Measurements from ENCODE around the gene HOXD11. TPM values are rescaled to one million over a fixed set of nuclear protein-coding genes. Genes with fewer than 3 reads are reported as not detected.

HOXD11 gene
- total and polyA plus RNA-seq, 2 experiments from 2014 or later = not detected

DNA sequence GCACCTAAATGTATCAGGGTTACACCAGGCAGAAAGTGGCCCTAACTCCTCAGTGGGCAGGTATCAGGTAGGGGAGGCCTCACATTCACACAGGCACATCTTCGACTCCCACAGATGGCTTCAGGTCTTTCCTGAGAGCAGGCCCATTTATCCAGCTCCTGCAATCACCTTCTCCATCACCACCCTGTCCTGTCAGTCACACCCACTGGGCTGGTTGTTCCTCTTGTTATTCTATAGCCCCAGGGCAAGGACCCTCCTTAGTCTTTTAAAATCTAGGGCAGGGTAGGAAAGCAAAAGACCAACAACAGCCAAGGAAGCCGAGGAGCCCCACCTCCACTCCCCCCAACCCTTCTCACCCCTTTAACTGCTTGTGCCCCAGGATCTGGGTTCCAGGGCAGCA lies 35.2 kb downstream of the HOXD11 start:
- no peaks in the 10 kb centered on the region for H3K36me3 ChIP-seq (ENCODE audit: insufficient read depth)
- H3K36me3 Mint-ChIP-seq (ENCODE audit: low read depth) = no peaks in the 10 kb centered on the region
- H3K27me3 Mint-ChIP-seq (ENCODE audit: insufficient read depth, low read depth, poor library complexity) = peaks cover 100% of the 10 kb centered on the region
- DNase-seq (ENCODE audit: low spot score) = no peak
- no peaks in the 10 kb centered on the region for H3K9me2 ChIP-seq (ENCODE audit: insufficient read depth)
- H3K4me3 ChIP-seq = no peak overlapping the region
- ATAC-seq = no peak
- H3K4me3 Mint-ChIP-seq = no peak overlapping the region
- peaks cover 31% of the 10 kb centered on the region for H3F3A ChIP-seq (replicated peaks; ENCODE audit: low read depth)
- no peak overlapping the region for H3K27ac ChIP-seq (ENCODE audit: low read depth)
- peaks cover 44% of the 10 kb centered on the region for H4K20me1 ChIP-seq (replicated peaks; ENCODE audit: insufficient read depth)
- H3K4me1 ChIP-seq (ENCODE audit: insufficient read depth) = peaks cover 11% of the 10 kb centered on the region; the same call in 1 of the 2 replicates
- H3K27ac Mint-ChIP-seq = no peak overlapping the region
- peaks cover 3% of the 10 kb centered on the region; the same call in 1 of the 3 replicates for H3K9me3 Mint-ChIP-seq
- no peaks in the 10 kb centered on the region for H3K79me2 ChIP-seq (replicated peaks; ENCODE audit: insufficient read depth)
- no peak overlapping the region for H2AFZ ChIP-seq
- peaks cover 100% of the 10 kb centered on the region for H3K27me3 ChIP-seq (ENCODE audit: insufficient read depth)
- no peak overlapping the region for H3K4me2 ChIP-seq
- peaks cover 14% of the 10 kb centered on the region for H3K4me1 Mint-ChIP-seq
- no peak for TF ChIP-seq ZNF331 (CRISPR knock-in tag; IDR thresholded peaks at IDR 0.05; ENCODE audit: low read depth)
- no peak for TF ChIP-seq EZH2 (IDR thresholded peaks at IDR 0.05; ENCODE audit: low read depth, unreplicated experiment)
- TF ChIP-seq, protein P1, sequence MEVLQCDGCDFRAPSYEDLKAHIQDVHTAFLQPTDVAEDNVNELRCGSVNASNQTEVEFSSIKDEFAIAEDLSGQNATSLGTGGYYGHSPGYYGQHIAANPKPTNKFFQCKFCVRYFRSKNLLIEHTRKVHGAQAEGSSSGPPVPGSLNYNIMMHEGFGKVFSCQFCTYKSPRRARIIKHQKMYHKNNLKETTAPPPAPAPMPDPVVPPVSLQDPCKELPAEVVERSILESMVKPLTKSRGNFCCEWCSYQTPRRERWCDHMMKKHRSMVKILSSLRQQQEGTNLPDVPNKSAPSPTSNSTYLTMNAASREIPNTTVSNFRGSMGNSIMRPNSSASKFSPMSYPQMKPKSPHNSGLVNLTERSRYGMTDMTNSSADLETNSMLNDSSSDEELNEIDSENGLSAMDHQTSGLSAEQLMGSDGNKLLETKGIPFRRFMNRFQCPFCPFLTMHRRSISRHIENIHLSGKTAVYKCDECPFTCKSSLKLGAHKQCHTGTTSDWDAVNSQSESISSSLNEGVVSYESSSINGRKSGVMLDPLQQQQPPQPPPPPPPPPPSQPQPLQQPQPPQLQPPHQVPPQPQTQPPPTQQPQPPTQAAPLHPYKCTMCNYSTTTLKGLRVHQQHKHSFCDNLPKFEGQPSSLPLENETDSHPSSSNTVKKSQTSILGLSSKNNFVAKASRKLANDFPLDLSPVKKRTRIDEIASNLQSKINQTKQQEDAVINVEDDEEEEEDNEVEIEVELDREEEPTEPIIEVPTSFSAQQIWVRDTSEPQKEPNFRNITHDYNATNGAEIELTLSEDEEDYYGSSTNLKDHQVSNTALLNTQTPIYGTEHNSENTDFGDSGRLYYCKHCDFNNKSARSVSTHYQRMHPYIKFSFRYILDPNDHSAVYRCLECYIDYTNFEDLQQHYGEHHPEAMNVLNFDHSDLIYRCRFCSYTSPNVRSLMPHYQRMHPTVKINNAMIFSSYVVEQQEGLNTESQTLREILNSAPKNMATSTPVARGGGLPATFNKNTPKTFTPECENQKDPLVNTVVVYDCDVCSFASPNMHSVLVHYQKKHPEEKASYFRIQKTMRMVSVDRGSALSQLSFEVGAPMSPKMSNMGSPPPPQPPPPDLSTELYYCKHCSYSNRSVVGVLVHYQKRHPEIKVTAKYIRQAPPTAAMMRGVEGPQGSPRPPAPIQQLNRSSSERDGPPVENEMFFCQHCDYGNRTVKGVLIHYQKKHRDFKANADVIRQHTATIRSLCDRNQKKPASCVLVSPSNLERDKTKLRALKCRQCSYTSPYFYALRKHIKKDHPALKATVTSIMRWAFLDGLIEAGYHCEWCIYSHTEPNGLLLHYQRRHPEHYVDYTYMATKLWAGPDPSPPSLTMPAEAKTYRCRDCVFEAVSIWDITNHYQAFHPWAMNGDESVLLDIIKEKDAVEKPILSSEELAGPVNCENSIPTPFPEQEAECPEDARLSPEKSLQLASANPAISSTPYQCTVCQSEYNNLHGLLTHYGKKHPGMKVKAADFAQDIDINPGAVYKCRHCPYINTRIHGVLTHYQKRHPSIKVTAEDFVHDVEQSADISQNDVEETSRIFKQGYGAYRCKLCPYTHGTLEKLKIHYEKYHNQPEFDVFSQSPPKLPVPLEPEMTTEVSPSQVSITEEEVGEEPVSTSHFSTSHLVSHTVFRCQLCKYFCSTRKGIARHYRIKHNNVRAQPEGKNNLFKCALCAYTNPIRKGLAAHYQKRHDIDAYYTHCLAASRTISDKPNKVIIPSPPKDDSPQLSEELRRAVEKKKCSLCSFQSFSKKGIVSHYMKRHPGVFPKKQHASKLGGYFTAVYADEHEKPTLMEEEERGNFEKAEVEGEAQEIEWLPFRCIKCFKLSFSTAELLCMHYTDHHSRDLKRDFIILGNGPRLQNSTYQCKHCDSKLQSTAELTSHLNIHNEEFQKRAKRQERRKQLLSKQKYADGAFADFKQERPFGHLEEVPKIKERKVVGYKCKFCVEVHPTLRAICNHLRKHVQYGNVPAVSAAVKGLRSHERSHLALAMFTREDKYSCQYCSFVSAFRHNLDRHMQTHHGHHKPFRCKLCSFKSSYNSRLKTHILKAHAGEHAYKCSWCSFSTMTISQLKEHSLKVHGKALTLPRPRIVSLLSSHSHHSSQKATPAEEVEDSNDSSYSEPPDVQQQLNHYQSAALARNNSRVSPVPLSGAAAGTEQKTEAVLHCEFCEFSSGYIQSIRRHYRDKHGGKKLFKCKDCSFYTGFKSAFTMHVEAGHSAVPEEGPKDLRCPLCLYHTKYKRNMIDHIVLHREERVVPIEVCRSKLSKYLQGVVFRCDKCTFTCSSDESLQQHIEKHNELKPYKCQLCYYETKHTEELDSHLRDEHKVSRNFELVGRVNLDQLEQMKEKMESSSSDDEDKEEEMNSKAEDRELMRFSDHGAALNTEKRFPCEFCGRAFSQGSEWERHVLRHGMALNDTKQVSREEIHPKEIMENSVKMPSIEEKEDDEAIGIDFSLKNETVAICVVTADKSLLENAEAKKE (CRISPR knock-in tag; IDR thresholded peaks at IDR 0.05) = no peak
- no peak for TF ChIP-seq EZH2phosphoT487 (IDR thresholded peaks at IDR 0.05; ENCODE audit: unreplicated experiment)
- TF ChIP-seq, protein P2, sequence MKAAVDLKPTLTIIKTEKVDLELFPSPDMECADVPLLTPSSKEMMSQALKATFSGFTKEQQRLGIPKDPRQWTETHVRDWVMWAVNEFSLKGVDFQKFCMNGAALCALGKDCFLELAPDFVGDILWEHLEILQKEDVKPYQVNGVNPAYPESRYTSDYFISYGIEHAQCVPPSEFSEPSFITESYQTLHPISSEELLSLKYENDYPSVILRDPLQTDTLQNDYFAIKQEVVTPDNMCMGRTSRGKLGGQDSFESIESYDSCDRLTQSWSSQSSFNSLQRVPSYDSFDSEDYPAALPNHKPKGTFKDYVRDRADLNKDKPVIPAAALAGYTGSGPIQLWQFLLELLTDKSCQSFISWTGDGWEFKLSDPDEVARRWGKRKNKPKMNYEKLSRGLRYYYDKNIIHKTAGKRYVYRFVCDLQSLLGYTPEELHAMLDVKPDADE (IDR thresholded peaks at IDR 0.05) = no peak
- TF ChIP-seq, protein P3, sequence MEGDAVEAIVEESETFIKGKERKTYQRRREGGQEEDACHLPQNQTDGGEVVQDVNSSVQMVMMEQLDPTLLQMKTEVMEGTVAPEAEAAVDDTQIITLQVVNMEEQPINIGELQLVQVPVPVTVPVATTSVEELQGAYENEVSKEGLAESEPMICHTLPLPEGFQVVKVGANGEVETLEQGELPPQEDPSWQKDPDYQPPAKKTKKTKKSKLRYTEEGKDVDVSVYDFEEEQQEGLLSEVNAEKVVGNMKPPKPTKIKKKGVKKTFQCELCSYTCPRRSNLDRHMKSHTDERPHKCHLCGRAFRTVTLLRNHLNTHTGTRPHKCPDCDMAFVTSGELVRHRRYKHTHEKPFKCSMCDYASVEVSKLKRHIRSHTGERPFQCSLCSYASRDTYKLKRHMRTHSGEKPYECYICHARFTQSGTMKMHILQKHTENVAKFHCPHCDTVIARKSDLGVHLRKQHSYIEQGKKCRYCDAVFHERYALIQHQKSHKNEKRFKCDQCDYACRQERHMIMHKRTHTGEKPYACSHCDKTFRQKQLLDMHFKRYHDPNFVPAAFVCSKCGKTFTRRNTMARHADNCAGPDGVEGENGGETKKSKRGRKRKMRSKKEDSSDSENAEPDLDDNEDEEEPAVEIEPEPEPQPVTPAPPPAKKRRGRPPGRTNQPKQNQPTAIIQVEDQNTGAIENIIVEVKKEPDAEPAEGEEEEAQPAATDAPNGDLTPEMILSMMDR (conservative IDR thresholded peaks at IDR 0.05; ENCODE audit: low read depth in 2 of 2) = no peak
- TF ChIP-seq ZNF114 (CRISPR knock-in tag; IDR thresholded peaks at IDR 0.05) = no peak
- TF ChIP-seq POLR2AphosphoS5 (IDR thresholded peaks at IDR 0.05; ENCODE audit: low read depth) = no peak
- TF ChIP-seq NANOG (IDR thresholded peaks at IDR 0.05; ENCODE audit: borderline replicate concordance) = no peak
- TF ChIP-seq JUNB (IDR thresholded peaks at IDR 0.05; ENCODE audit: unreplicated experiment) = no peak
- no peak for TF ChIP-seq CREB1 (CRISPR knock-in tag; IDR thresholded peaks at IDR 0.05; ENCODE audit: low read depth)
- TF ChIP-seq, protein P4, sequence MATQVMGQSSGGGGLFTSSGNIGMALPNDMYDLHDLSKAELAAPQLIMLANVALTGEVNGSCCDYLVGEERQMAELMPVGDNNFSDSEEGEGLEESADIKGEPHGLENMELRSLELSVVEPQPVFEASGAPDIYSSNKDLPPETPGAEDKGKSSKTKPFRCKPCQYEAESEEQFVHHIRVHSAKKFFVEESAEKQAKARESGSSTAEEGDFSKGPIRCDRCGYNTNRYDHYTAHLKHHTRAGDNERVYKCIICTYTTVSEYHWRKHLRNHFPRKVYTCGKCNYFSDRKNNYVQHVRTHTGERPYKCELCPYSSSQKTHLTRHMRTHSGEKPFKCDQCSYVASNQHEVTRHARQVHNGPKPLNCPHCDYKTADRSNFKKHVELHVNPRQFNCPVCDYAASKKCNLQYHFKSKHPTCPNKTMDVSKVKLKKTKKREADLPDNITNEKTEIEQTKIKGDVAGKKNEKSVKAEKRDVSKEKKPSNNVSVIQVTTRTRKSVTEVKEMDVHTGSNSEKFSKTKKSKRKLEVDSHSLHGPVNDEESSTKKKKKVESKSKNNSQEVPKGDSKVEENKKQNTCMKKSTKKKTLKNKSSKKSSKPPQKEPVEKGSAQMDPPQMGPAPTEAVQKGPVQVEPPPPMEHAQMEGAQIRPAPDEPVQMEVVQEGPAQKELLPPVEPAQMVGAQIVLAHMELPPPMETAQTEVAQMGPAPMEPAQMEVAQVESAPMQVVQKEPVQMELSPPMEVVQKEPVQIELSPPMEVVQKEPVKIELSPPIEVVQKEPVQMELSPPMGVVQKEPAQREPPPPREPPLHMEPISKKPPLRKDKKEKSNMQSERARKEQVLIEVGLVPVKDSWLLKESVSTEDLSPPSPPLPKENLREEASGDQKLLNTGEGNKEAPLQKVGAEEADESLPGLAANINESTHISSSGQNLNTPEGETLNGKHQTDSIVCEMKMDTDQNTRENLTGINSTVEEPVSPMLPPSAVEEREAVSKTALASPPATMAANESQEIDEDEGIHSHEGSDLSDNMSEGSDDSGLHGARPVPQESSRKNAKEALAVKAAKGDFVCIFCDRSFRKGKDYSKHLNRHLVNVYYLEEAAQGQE (IDR thresholded peaks at IDR 0.05; ENCODE audit: unreplicated experiment) = no peak
- no peak for TF ChIP-seq STAT1 (IDR thresholded peaks at IDR 0.05; ENCODE audit: unreplicated experiment)
